Measurements from ENCODE around the gene KNDC1.

GRCh38 chr10:133116455-133116854 lies 43.6 kb upstream of the KNDC1 start:
- TF ChIP-seq CTCF (IDR thresholded peaks at IDR 0.05) = no peak
- no peak for TF ChIP-seq POLR2A (IDR thresholded peaks at IDR 0.05)
